Effector memory CD8-positive, alpha-beta T cell (primary cell): Measurements from ENCODE around the gene PIP5K1B.
A peak's percentile ranks its signal among the peaks of the same experiment; 100 is the strongest.

Experiments used
- ATAC-seq: fragments of 150-1000 bp; cut with Tn5 transposase; replicated peaks from 2 replicates; pipeline ENCODE4 v1.10.0; 2021; ENCODE audit warnings: mild to moderate bottlenecking, moderate library complexity
- DNase-seq, 3 experiments: peaks; one replicate each; pipeline ENCODE4 v3.0.0; 2021
- H3K27ac Mint-ChIP-seq, 2 donors: one replicate each; pipeline ENCODE4 v1.8.0; 2022; ENCODE audit warnings: mild to moderate bottlenecking in 2 of 2, mixed read lengths in 2 of 2, moderate library complexity in 2 of 2
- H3K27me3 Mint-ChIP-seq, 2 donors: one replicate each; pipeline ENCODE4 v1.8.0; 2022; ENCODE audit warnings: mixed read lengths in 2 of 2
- H3K36me3 Mint-ChIP-seq: one replicate; pipeline ENCODE4 v1.8.0; 2022; ENCODE audit warnings: mild to moderate bottlenecking, moderate library complexity, mixed read lengths; ENCODE audit not compliant: insufficient read depth
- H3K4me1 Mint-ChIP-seq, 2 donors: one replicate each; pipeline ENCODE4 v1.8.0; 2022; ENCODE audit warnings: low read depth in 2 of 2, mixed read lengths in 2 of 2
- H3K4me3 Mint-ChIP-seq, 2 donors: one replicate each; pipeline ENCODE4 v1.8.0; 2022; ENCODE audit warnings: mild to moderate bottlenecking in 2 of 2, mixed read lengths in 2 of 2, moderate library complexity in 2 of 2
- H3K9me3 Mint-ChIP-seq, 2 donors: one replicate each; pipeline ENCODE4 v1.8.0; 2022; ENCODE audit warnings: mixed read lengths in 2 of 2
- total RNA-seq, 9 experiments: gene quantifications; one replicate each; lab custom pipeline; 2026; lab: John Stamatoyannopoulos, UW

Gene PIP5K1B
- total RNA-seq = 0 to 0.48 (median 0.13) reads per million in 9 experiments

- H3K27ac Mint-ChIP-seq = no peak within 1 kb of the TSS
- H3K27me3 Mint-ChIP-seq = peaks cover 77 to 85% of the 10 kb centered on the region in 2 donors
- no peak for DNase-seq
- H3K4me3 Mint-ChIP-seq = peak within 1 kb of the TSS; percentile 67 to 74
- ATAC-seq = peak; percentile 66
- H3K9me3 Mint-ChIP-seq = no peaks in the 10 kb centered on the region
- no peaks in the 10 kb centered on the region for H3K36me3 Mint-ChIP-seq
- peaks cover 4 to 6% of the 10 kb centered on the region in 2 donors for H3K4me1 Mint-ChIP-seq
Measured at GRCh38 chr9:68704814-68705530, at the start of gene PIP5K1B. Gene PIP5K1B (plus strand): TSS chr9:68705240. CDS start chr9:68822615, 117,375 bp downstream.

- no peak overlapping the region for H3K4me3 Mint-ChIP-seq
- ATAC-seq (no peak), DNase-seq (no peak)
- peaks cover 17 to 39% of the 10 kb centered on the region in 2 donors for H3K27me3 Mint-ChIP-seq
- no peaks in the 10 kb centered on the region for H3K36me3 Mint-ChIP-seq
- peaks cover 0 to 2% of the 10 kb centered on the region in 2 donors for H3K9me3 Mint-ChIP-seq
- no peak overlapping the region for H3K27ac Mint-ChIP-seq
- no peaks in the 10 kb centered on the region for H3K4me1 Mint-ChIP-seq
Measured at GRCh38 chr9:68664036-68664435, 41.0 kb upstream of the PIP5K1B start.

- Mint-ChIP-seq H3K27ac (no peak overlapping the region), H3K27me3 (peaks cover 19 to 26% of the 10 kb centered on the region in 2 donors), H3K9me3 (no peaks in the 10 kb centered on the region), H3K4me1 (no peaks in the 10 kb centered on the region), H3K36me3 (no peaks in the 10 kb centered on the region), H3K4me3 (no peak overlapping the region)
- ATAC-seq = no peak
- DNase-seq = no peak
Measured at GRCh38 chr9:68668127-68668526, 36.9 kb upstream of the PIP5K1B start.

- H3K27me3 Mint-ChIP-seq = peaks cover 24% of the 10 kb centered on the region in 2 donors
- no peaks in the 10 kb centered on the region for H3K4me1 Mint-ChIP-seq
- ATAC-seq (no peak), DNase-seq (no peak)
- no peaks in the 10 kb centered on the region for H3K36me3 Mint-ChIP-seq
- H3K9me3 Mint-ChIP-seq = no peaks in the 10 kb centered on the region
- no peak overlapping the region for H3K4me3 Mint-ChIP-seq
- H3K27ac Mint-ChIP-seq = no peak overlapping the region
Measured at GRCh38 chr9:68669218-68669617, 35.8 kb upstream of the PIP5K1B start.

GRCh38 chr9:68672215-68672614 is 32.8 kb upstream of the PIP5K1B start:
- peaks cover 11 to 35% of the 10 kb centered on the region in 2 donors for H3K27me3 Mint-ChIP-seq
- ATAC-seq (no peak), DNase-seq (no peak)
- no peaks in the 10 kb centered on the region for H3K9me3 Mint-ChIP-seq
- no peaks in the 10 kb centered on the region for H3K36me3 Mint-ChIP-seq
- H3K4me3 Mint-ChIP-seq = no peak overlapping the region
- no peaks in the 10 kb centered on the region for H3K4me1 Mint-ChIP-seq
- H3K27ac Mint-ChIP-seq = no peak overlapping the region

- Mint-ChIP-seq H3K4me1 (no peaks in the 10 kb centered on the region), H3K9me3 (no peaks in the 10 kb centered on the region), H3K4me3 (no peak overlapping the region), H3K36me3 (no peaks in the 10 kb centered on the region), H3K27ac (no peak overlapping the region), H3K27me3 (peaks cover 10 to 35% of the 10 kb centered on the region in 2 donors)
- ATAC-seq (no peak), DNase-seq (no peak)
Measured at GRCh38 chr9:68672625-68673024, 32.4 kb upstream of the PIP5K1B start.

GRCh38 chr9:68678430-68678829 is 26.6 kb upstream of the PIP5K1B start:
- H3K9me3 Mint-ChIP-seq = no peaks in the 10 kb centered on the region
- no peak for ATAC-seq
- H3K27me3 Mint-ChIP-seq = peaks cover 11 to 23% of the 10 kb centered on the region in 2 donors
- no peak for DNase-seq
- no peak overlapping the region for H3K4me3 Mint-ChIP-seq
- H3K36me3 Mint-ChIP-seq = no peaks in the 10 kb centered on the region
- no peak overlapping the region for H3K27ac Mint-ChIP-seq
- H3K4me1 Mint-ChIP-seq = no peaks in the 10 kb centered on the region

GRCh38 chr9:68683433-68683832 is 21.6 kb upstream of the PIP5K1B start:
- Mint-ChIP-seq H3K4me3 (no peak overlapping the region), H3K27ac (no peak overlapping the region), H3K36me3 (no peaks in the 10 kb centered on the region), H3K9me3 (no peaks in the 10 kb centered on the region), H3K4me1 (no peaks in the 10 kb centered on the region), H3K27me3 (peaks cover 20 to 30% of the 10 kb centered on the region in 2 donors)
- DNase-seq = no peak
- ATAC-seq = no peak

- H3K9me3 Mint-ChIP-seq = no peaks in the 10 kb centered on the region
- DNase-seq (no peak), ATAC-seq (no peak)
- no peaks in the 10 kb centered on the region for H3K36me3 Mint-ChIP-seq
- peaks cover 24 to 35% of the 10 kb centered on the region in 2 donors for H3K27me3 Mint-ChIP-seq
- H3K27ac Mint-ChIP-seq = no peak overlapping the region
- H3K4me3 Mint-ChIP-seq = no peak overlapping the region
- no peaks in the 10 kb centered on the region for H3K4me1 Mint-ChIP-seq
Measured at GRCh38 chr9:68685213-68685612, 19.8 kb upstream of the PIP5K1B start.

GRCh38 chr9:68685770-68686169 is 19.3 kb upstream of the PIP5K1B start:
- H3K4me1 Mint-ChIP-seq = no peaks in the 10 kb centered on the region
- ATAC-seq = no peak

GRCh38 chr9:68690088-68690487 is 15.0 kb upstream of the PIP5K1B start:
- H3K27me3 Mint-ChIP-seq = peaks cover 34 to 39% of the 10 kb centered on the region in 2 donors
- ATAC-seq (no peak), DNase-seq (no peak)
- no peak overlapping the region for H3K4me3 Mint-ChIP-seq
- no peaks in the 10 kb centered on the region for H3K36me3 Mint-ChIP-seq
- no peak overlapping the region for H3K27ac Mint-ChIP-seq
- H3K9me3 Mint-ChIP-seq = no peaks in the 10 kb centered on the region
- no peaks in the 10 kb centered on the region for H3K4me1 Mint-ChIP-seq

More at GRCh38 chr9:68685770-68686169, 19.3 kb upstream of the PIP5K1B start:
- no peak for DNase-seq
- peaks cover 24 to 35% of the 10 kb centered on the region in 2 donors for H3K27me3 Mint-ChIP-seq
- H3K36me3 Mint-ChIP-seq = no peaks in the 10 kb centered on the region
- H3K9me3 Mint-ChIP-seq = no peaks in the 10 kb centered on the region
- no peak overlapping the region for H3K4me3 Mint-ChIP-seq
- H3K27ac Mint-ChIP-seq = no peak overlapping the region

GRCh38 chr9:68692519-68692918 is 12.5 kb upstream of the PIP5K1B start:
- Mint-ChIP-seq H3K4me3 (no peak overlapping the region), H3K36me3 (no peaks in the 10 kb centered on the region), H3K27ac (no peak overlapping the region), H3K9me3 (no peaks in the 10 kb centered on the region), H3K4me1 (no peaks in the 10 kb centered on the region), H3K27me3 (peaks cover 35 to 43% of the 10 kb centered on the region in 2 donors)
- ATAC-seq (no peak), DNase-seq (no peak)

- no peak for ATAC-seq
- Mint-ChIP-seq H3K27ac (no peak overlapping the region), H3K36me3 (no peaks in the 10 kb centered on the region), H3K27me3 (peaks cover 39 to 55% of the 10 kb centered on the region in 2 donors), H3K4me3 (no peak overlapping the region), H3K9me3 (no peaks in the 10 kb centered on the region), H3K4me1 (no peaks in the 10 kb centered on the region)
- no peak for DNase-seq
Measured at GRCh38 chr9:68694125-68694524, 10.9 kb upstream of the PIP5K1B start.

GRCh38 chr9:68697851-68698250 is 7.2 kb upstream of the PIP5K1B start:
- H3K4me3 Mint-ChIP-seq = no peak overlapping the region
- no peaks in the 10 kb centered on the region for H3K4me1 Mint-ChIP-seq
- no peaks in the 10 kb centered on the region for H3K9me3 Mint-ChIP-seq
- no peak for DNase-seq
- H3K27me3 Mint-ChIP-seq = peaks cover 45 to 76% of the 10 kb centered on the region in 2 donors
- H3K36me3 Mint-ChIP-seq = no peaks in the 10 kb centered on the region
- H3K27ac Mint-ChIP-seq = no peak overlapping the region
- no peak for ATAC-seq
